ENCODE data around the gene SCAANT1. TPM values are rescaled to one million over a fixed set of nuclear protein-coding genes. Genes with fewer than 3 reads are reported as not detected.

Gene SCAANT1
- total RNA-seq, 2 donors from 2014 or later = not detected

GRCh38 chr3:63946753-63947152, 34.6 kb upstream of the SCAANT1 start:
- Histone ChIP-seq H3K27me3 (ENCODE audit: control insufficient read depth, insufficient read depth, low read length, poor library complexity, severe bottlenecking) (peaks cover 9% of the 10 kb centered on the region), H3K4me3 (ENCODE audit: low read length) (no peak overlapping the region), H3K9me3 (ENCODE audit: control insufficient read depth, low read length) (no peaks in the 10 kb centered on the region), H3K4me1 (ENCODE audit: control insufficient read depth, insufficient read depth, low read length) (peaks cover 10% of the 10 kb centered on the region), H3K27ac (ENCODE audit: low read depth, low read length) (no peak overlapping the region), H3K36me3 (ENCODE audit: control insufficient read depth, insufficient read depth, low read length) (peaks cover 24% of the 10 kb centered on the region), H3K9ac (ENCODE audit: extremely low read depth, low read length, poor library complexity, severe bottlenecking) (no peak overlapping the region)
- Mint-ChIP-seq H3K36me3 (ENCODE audit: low read depth) (peaks cover 8% of the 10 kb centered on the region), H3K4me1 (peaks cover 54% of the 10 kb centered on the region), H3K9me3 (no peaks in the 10 kb centered on the region), H3K27me3 (ENCODE audit: insufficient read depth) (no peaks in the 10 kb centered on the region), H3K27ac (no peak overlapping the region), H3K4me3 (no peak overlapping the region)
- 92 to 94% methylated on average over 2 of the region's 2 CpGs for WGBS, 2 experiments (ENCODE audit: insufficient coverage in 1 of 2, insufficient read length in 1 of 2)
- no peak for DNase-seq
- no peak for TF ChIP-seq CTCF (conservative IDR thresholded peaks at IDR 0.05)

- Mint-ChIP-seq H3K27me3 (ENCODE audit: insufficient read depth) (no peaks in the 10 kb centered on the region), H3K36me3 (ENCODE audit: low read depth) (peaks cover 8% of the 10 kb centered on the region), H3K9me3 (no peaks in the 10 kb centered on the region), H3K4me3 (peak overlapping the region; percentile 1), H3K27ac (peak overlapping the region; percentile 67), H3K4me1 (peaks cover 46% of the 10 kb centered on the region)
- H3K4me3 ChIP-seq (ENCODE audit: low read length) = peak overlapping the region; percentile 7
- no peaks in the 10 kb centered on the region for H3K9me3 ChIP-seq (ENCODE audit: control insufficient read depth, low read length)
- H3K27me3 ChIP-seq (ENCODE audit: control insufficient read depth, insufficient read depth, low read length, poor library complexity, severe bottlenecking) = peaks cover 4% of the 10 kb centered on the region
- peaks cover 17% of the 10 kb centered on the region for H3K36me3 ChIP-seq (ENCODE audit: control insufficient read depth, insufficient read depth, low read length)
- TF ChIP-seq CTCF (conservative IDR thresholded peaks at IDR 0.05) = no peak
- H3K9ac ChIP-seq (ENCODE audit: extremely low read depth, low read length, poor library complexity, severe bottlenecking) = no peak overlapping the region
- no peak for DNase-seq
- WGBS, 2 experiments (ENCODE audit: insufficient coverage in 1 of 2, insufficient read length in 1 of 2) = 89 to 95% methylated on average over 3 of the region's 3 CpGs
- H3K4me1 ChIP-seq (ENCODE audit: control insufficient read depth, insufficient read depth, low read length) = peaks cover 10% of the 10 kb centered on the region
- no peak overlapping the region for H3K27ac ChIP-seq (ENCODE audit: low read depth, low read length)
Observed at GRCh38 chr3:63945558-63946096, 33.4 kb upstream of the SCAANT1 start.

- H3K4me3 ChIP-seq (ENCODE audit: low read length) = no peak overlapping the region
- H3K4me1 ChIP-seq (ENCODE audit: control insufficient read depth, insufficient read depth, low read length) = peaks cover 10% of the 10 kb centered on the region
- no peaks in the 10 kb centered on the region for H3K27me3 Mint-ChIP-seq (ENCODE audit: insufficient read depth)
- peaks cover 8% of the 10 kb centered on the region for H3K36me3 Mint-ChIP-seq (ENCODE audit: low read depth)
- H3K27ac ChIP-seq (ENCODE audit: low read depth, low read length) = no peak overlapping the region
- H3K4me1 Mint-ChIP-seq = peaks cover 58% of the 10 kb centered on the region
- H3K27ac Mint-ChIP-seq = peak overlapping the region; percentile 49
- no peak overlapping the region for H3K9ac ChIP-seq (ENCODE audit: extremely low read depth, low read length, poor library complexity, severe bottlenecking)
- H3K27me3 ChIP-seq (ENCODE audit: control insufficient read depth, insufficient read depth, low read length, poor library complexity, severe bottlenecking) = no peaks in the 10 kb centered on the region
- peaks cover 23% of the 10 kb centered on the region for H3K36me3 ChIP-seq (ENCODE audit: control insufficient read depth, insufficient read depth, low read length)
- no peak overlapping the region for H3K4me3 Mint-ChIP-seq
- no peaks in the 10 kb centered on the region for H3K9me3 Mint-ChIP-seq
- no peak for DNase-seq
- TF ChIP-seq CTCF (conservative IDR thresholded peaks at IDR 0.05) = no peak
- H3K9me3 ChIP-seq (ENCODE audit: control insufficient read depth, low read length) = no peaks in the 10 kb centered on the region
Observed at GRCh38 chr3:63943678-63944077, 31.5 kb upstream of the SCAANT1 start.

Measured in endodermal cell (in vitro differentiated cells).